MCF 10A (cell line): Measurements from ENCODE around the gene HCRT. TPM values are rescaled to one million over a fixed set of nuclear protein-coding genes. Genes with fewer than 3 reads are reported as not detected.
A peak's percentile ranks its signal among the peaks of the same experiment; 100 is the strongest.

Experiments used
- BruUV-seq: library from RNA; stranded (reverse); fragments of 400-500 nt; replicated peaks from 2 replicates; lab custom pipeline; 2021; lab: Mats Ljungman, UMichigan
- CTCF ChIA-PET: fragments of 300-600 bp; sonication (Branson Sonifier 250); formaldehyde crosslinking; extraction: SDS; loops from one replicate; lab custom pipeline; 2021; ENCODE audit warnings: antibody characterized with exemption, inconsistent platforms; lab: Yijun Ruan, JAX
- POLR2A ChIA-PET: fragments of 300-600, 350-650 bp; sonication (Branson Sonifier 250); formaldehyde crosslinking; extraction: SDS; loops from one replicate; lab custom pipeline; 2020; ENCODE audit warnings: antibody characterized with exemption, inconsistent platforms; lab: Yijun Ruan, JAX
- DNase-seq: peaks from one replicate; pipeline ENCODE4 v3.0.0-alpha.2; 2018; ENCODE audit not compliant: unreplicated experiment
- H3K27ac Mint-ChIP-seq: one replicate; pipeline ENCODE4 v1.8.0; 2022; ENCODE audit warnings: mild to moderate bottlenecking, low read depth, mixed read lengths; ENCODE audit not compliant: unreplicated experiment
- H3K27me3 Mint-ChIP-seq: one replicate; pipeline ENCODE4 v1.8.0; 2022; ENCODE audit warnings: mixed read lengths; ENCODE audit not compliant: insufficient read depth, unreplicated experiment
- H3K36me3 Mint-ChIP-seq: one replicate; pipeline ENCODE4 v1.8.0; 2022; ENCODE audit warnings: mild to moderate bottlenecking, moderate library complexity, mixed read lengths; ENCODE audit not compliant: insufficient read depth, unreplicated experiment
- H3K4me1 Mint-ChIP-seq: one replicate; pipeline ENCODE4 v1.8.0; 2022; ENCODE audit warnings: mixed read lengths; ENCODE audit not compliant: insufficient read depth, unreplicated experiment
- H3K4me3 Mint-ChIP-seq: one replicate; pipeline ENCODE4 v1.8.0; 2022; ENCODE audit warnings: mild to moderate bottlenecking, moderate library complexity, mixed read lengths; ENCODE audit not compliant: unreplicated experiment
- H3K9me3 Mint-ChIP-seq: one replicate; pipeline ENCODE4 v1.8.0; 2022; ENCODE audit warnings: mixed read lengths; ENCODE audit not compliant: unreplicated experiment
- CTCF ChIP-seq: fragments of 200-600 bp; IDR thresholded peaks from one replicate; pipeline ENCODE4 v1.8.0; 2022; ENCODE audit warnings: antibody characterized with exemption, mild to moderate bottlenecking; ENCODE audit not compliant: unreplicated experiment
- intact Hi-C: fragments of 100-400 bp; cut with micrococcal nuclease; formaldehyde crosslinking; loops from 2 replicates; pipeline ENCODE4 v1.14.1; 2022
- total RNA-seq: library from RNA; stranded (reverse); gene quantifications from 2 replicates; pipeline ENCODE4 v1.2.3, GENCODE V29; 2022

The HCRT gene
- total RNA-seq, 1 experiment from 2014 or later = not detected

- peak; percentile 37 for DNase-seq
- intact Hi-C loops = no loop called here
- H3K36me3 Mint-ChIP-seq = no peaks in the 10 kb centered on the region
- no peaks in the 10 kb centered on the region for H3K27me3 Mint-ChIP-seq
- H3K4me1 Mint-ChIP-seq = no peaks in the 10 kb centered on the region
- TF ChIP-seq CTCF = peak; percentile 36
- no peaks in the 10 kb centered on the region for H3K9me3 Mint-ChIP-seq
- H3K4me3 Mint-ChIP-seq = no peak overlapping the region
- ChIA-PET POLR2A (no interaction called here), CTCF (interaction anchor here (0.6 to 0.8 kb wide), 2 partner anchors 71 to 243 kb away, joined by 3 read pairs; no protein-coding TSS in a partner anchor)
- no peak overlapping the region for H3K27ac Mint-ChIP-seq
- BruUV-seq = no TSS peak
These were observed 22.1 kb downstream of the HCRT start for GRCh38 chr17:42163113-42163512.

GRCh38 chr17:42160531-42160910 lies 24.7 kb downstream of the HCRT start:
- POLR2A ChIA-PET = no interaction called here
- no peak overlapping the region for H3K4me3 Mint-ChIP-seq
- intact Hi-C loops = no loop called here

GRCh38 chr17:42159796-42160530 lies 25.3 kb downstream of the HCRT start:
- Mint-ChIP-seq H3K4me3 (no peak overlapping the region), H3K27ac (no peak overlapping the region), H3K27me3 (no peaks in the 10 kb centered on the region), H3K9me3 (no peaks in the 10 kb centered on the region), H3K36me3 (no peaks in the 10 kb centered on the region), H3K4me1 (peaks cover 6% of the 10 kb centered on the region)
- ChIA-PET POLR2A (no interaction called here), CTCF (interaction anchor here (1.0 kb wide), 1 partner anchor 119 kb away, joined by 6 read pairs; no protein-coding TSS in a partner anchor)
- intact Hi-C loops = no loop called here
- BruUV-seq = no TSS peak
- no peak for DNase-seq
- no peak for TF ChIP-seq CTCF

More at GRCh38 chr17:42160531-42160910, 24.7 kb downstream of the HCRT start:
- no peak for DNase-seq
- no peaks in the 10 kb centered on the region for H3K36me3 Mint-ChIP-seq
- no peak for TF ChIP-seq CTCF
- CTCF ChIA-PET = interaction anchor here (1.0 kb wide), 1 partner anchor 119 kb away, joined by 6 read pairs; no protein-coding TSS in a partner anchor
- H3K27ac Mint-ChIP-seq = no peak overlapping the region
- BruUV-seq = no TSS peak
- H3K4me1 Mint-ChIP-seq = peaks cover 6% of the 10 kb centered on the region
- no peaks in the 10 kb centered on the region for H3K27me3 Mint-ChIP-seq
- H3K9me3 Mint-ChIP-seq = no peaks in the 10 kb centered on the region

- CTCF ChIA-PET = interaction anchor here (0.7 to 0.8 kb wide), 2 partner anchors 44 to 354 kb away, joined by 3 to 4 read pairs; no protein-coding TSS in a partner anchor
- H3K27ac Mint-ChIP-seq = peak overlapping the region; percentile 67
These were observed 29.6 kb downstream of the HCRT start for GRCh38 chr17:42155614-42156045.

More at GRCh38 chr17:42155614-42156045, 29.6 kb downstream of the HCRT start:
- no TSS peak for BruUV-seq
- H3K4me3 Mint-ChIP-seq = peak overlapping the region; percentile 84
- no peaks in the 10 kb centered on the region for H3K27me3 Mint-ChIP-seq
- DNase-seq = no peak
- H3K4me1 Mint-ChIP-seq = peaks cover 16% of the 10 kb centered on the region
- H3K36me3 Mint-ChIP-seq = peaks cover 7% of the 10 kb centered on the region
- POLR2A ChIA-PET = interaction anchor here (0.7 to 1.1 kb wide), 4 partner anchors 40 to 189 kb away, joined by 3 to 4 read pairs (median 4); partner anchors contain the start of gene CNP
- intact Hi-C loops = no loop called here
- TF ChIP-seq CTCF = no peak
- H3K9me3 Mint-ChIP-seq = no peaks in the 10 kb centered on the region
